Trophoblast cell (in vitro differentiated cells and primary cell): ENCODE data around the gene LINGO1.

ENCODE experiments used
- DNase-seq, 2 donors: peaks; one replicate each; pipeline ENCODE4 v3.0.0-alpha.2; 2016
- H2AFZ ChIP-seq: 2 replicates; pipeline ENCODE4 v1.6.1; 2013; ENCODE audit warnings: low read length, moderate library complexity, mild to moderate bottlenecking; ENCODE audit not compliant: insufficient read depth, poor library complexity
- H2AK5ac ChIP-seq: 2 replicates; pipeline ENCODE4 v1.6.1; 2013; ENCODE audit warnings: mild to moderate bottlenecking, low read length
- H2BK120ac ChIP-seq: 2 replicates; pipeline ENCODE4 v1.6.1; 2013; ENCODE audit warnings: low read length, mild to moderate bottlenecking, moderate library complexity; ENCODE audit not compliant: insufficient read depth, poor library complexity
- H2BK12ac ChIP-seq: 2 replicates; pipeline ENCODE4 v1.6.1; 2013; ENCODE audit warnings: mild to moderate bottlenecking, low read length, moderate library complexity
- H2BK5ac ChIP-seq: 2 replicates; pipeline ENCODE4 v1.6.1; 2013; ENCODE audit warnings: low read length, low read depth, moderate library complexity, mild to moderate bottlenecking; ENCODE audit not compliant: poor library complexity
- H3K14ac ChIP-seq: 2 replicates; pipeline ENCODE4 v1.6.1; 2013; ENCODE audit warnings: mild to moderate bottlenecking, low read length
- H3K18ac ChIP-seq: 2 replicates; pipeline ENCODE4 v1.6.1; 2013; ENCODE audit warnings: mild to moderate bottlenecking, low read length
- H3K23ac ChIP-seq: 2 replicates; pipeline ENCODE4 v1.6.1; 2013; ENCODE audit warnings: low read length
- H3K27ac ChIP-seq: 2 replicates; pipeline ENCODE4 v1.5.1; 2013; ENCODE audit warnings: low read depth, mild to moderate bottlenecking, inconsistent platforms, low read length, moderate library complexity
- H3K27me3 ChIP-seq: 2 replicates; pipeline ENCODE4 v1.6.1; 2013; ENCODE audit warnings: inconsistent platforms, mild to moderate bottlenecking, low read length, moderate library complexity; ENCODE audit not compliant: insufficient read depth
- H3K36me3 ChIP-seq, 2 experiments: 1 replicate in 1 of 2; 2 replicates in 1 of 2; pipeline ENCODE4 v1.6.1; 2013; ENCODE audit warnings: low read length in 2 of 2, mild to moderate bottlenecking in 2 of 2, moderate library complexity in 1 of 2; ENCODE audit not compliant: insufficient read depth in 2 of 2, control insufficient read depth in 1 of 2
- H3K4ac ChIP-seq: 2 replicates; pipeline ENCODE4 v1.6.1; 2013; ENCODE audit warnings: low read depth, mild to moderate bottlenecking, low read length, moderate library complexity
- H3K4me1 ChIP-seq, 2 experiments: 1 replicate in 1 of 2; 2 replicates in 1 of 2; pipeline ENCODE4 v1.6.1; 2013; ENCODE audit warnings: low read length in 2 of 2, mild to moderate bottlenecking in 2 of 2, moderate library complexity in 1 of 2; ENCODE audit not compliant: insufficient read depth in 2 of 2, control insufficient read depth in 1 of 2
- H3K4me2 ChIP-seq: 2 replicates; pipeline ENCODE4 v1.6.1; 2013; ENCODE audit warnings: inconsistent platforms, mild to moderate bottlenecking, low read length, moderate library complexity
- H3K4me3 ChIP-seq: 2 replicates; pipeline ENCODE4 v1.5.1; 2013; ENCODE audit warnings: mild to moderate bottlenecking, low read depth, low read length, inconsistent platforms
- H3K79me1 ChIP-seq: one replicate; pipeline ENCODE4 v1.6.1; 2013; ENCODE audit warnings: low read length
- H3K79me2 ChIP-seq: 2 replicates; pipeline ENCODE4 v1.6.1; 2013; ENCODE audit warnings: low read length, mild to moderate bottlenecking; ENCODE audit not compliant: control insufficient read depth, insufficient read depth, poor library complexity
- H3K9ac ChIP-seq: 2 replicates; pipeline ENCODE4 v1.6.1; 2013; ENCODE audit warnings: mild to moderate bottlenecking, low read length
- H3K9me3 ChIP-seq: 2 replicates; pipeline ENCODE4 v1.6.1; 2013; ENCODE audit warnings: low read depth, mild to moderate bottlenecking, control low read depth, inconsistent platforms, low read length; ENCODE audit not compliant: insufficient read depth
- H4K12ac ChIP-seq: 2 replicates; pipeline ENCODE4 v1.6.1; 2013; ENCODE audit warnings: low read depth, mild to moderate bottlenecking, low read length, moderate library complexity
- H4K8ac ChIP-seq: 2 replicates; pipeline ENCODE4 v1.6.1; 2013; ENCODE audit warnings: low read depth, mild to moderate bottlenecking, low read length, moderate library complexity
- H4K91ac ChIP-seq: one replicate; pipeline ENCODE4 v1.6.1; 2013; ENCODE audit warnings: low read depth, mild to moderate bottlenecking, low read length, moderate library complexity
- WGBS: extraction: QIAGEN DNeasy Blood & Tissue Kit; methylation state at CpG from one replicate; pipeline ENCODE4 v1.1.7; 2013; ENCODE audit warnings: missing lambda C conversion rate; ENCODE audit not compliant: insufficient read length, insufficient coverage; ENCODE audit errors: extremely low coverage; 5-methylcytosine and 5-hydroxymethylcytosine counted together

Gene LINGO1

GRCh38 chr15:77639431-77639830, 6.7 kb upstream of the LINGO1 start:
- no peak overlapping the region for H2BK12ac ChIP-seq
- H3K9me3 ChIP-seq = no peaks in the 10 kb centered on the region
- H3K27me3 ChIP-seq = no peaks in the 10 kb centered on the region
- H3K4me3 ChIP-seq = no peak overlapping the region
- no peak overlapping the region for H2BK5ac ChIP-seq
- no peak overlapping the region for H4K12ac ChIP-seq
- H3K4me2 ChIP-seq = no peak overlapping the region
- H3K23ac ChIP-seq = no peak overlapping the region
- no peak overlapping the region for H2AFZ ChIP-seq
- no peaks in the 10 kb centered on the region for H3K36me3 ChIP-seq
- no peak overlapping the region for H4K8ac ChIP-seq
- no peak overlapping the region for H3K4ac ChIP-seq
- no peak overlapping the region for H2BK120ac ChIP-seq
- DNase-seq = no peak
- no CpG with 5 or more reads among the region's 12 CpGs for WGBS
- H2AK5ac ChIP-seq = no peak overlapping the region
- no peak overlapping the region for H3K14ac ChIP-seq
- H3K18ac ChIP-seq = no peak overlapping the region
- no peak overlapping the region for H4K91ac ChIP-seq
- no peak overlapping the region for H3K27ac ChIP-seq
- no peak overlapping the region for H3K9ac ChIP-seq
- no peaks in the 10 kb centered on the region for H3K79me1 ChIP-seq
- peaks cover 0 to 3% of the 10 kb centered on the region in 2 experiments for H3K4me1 ChIP-seq
- H3K79me2 ChIP-seq = no peaks in the 10 kb centered on the region

GRCh38 chr15:77637851-77638692, 5.4 kb upstream of the LINGO1 start:
- Histone ChIP-seq H3K9ac (no peak overlapping the region), H2BK120ac (no peak overlapping the region), H2BK12ac (no peak overlapping the region), H3K27me3 (no peaks in the 10 kb centered on the region), H3K27ac (no peak overlapping the region), H4K91ac (no peak overlapping the region), H4K12ac (no peak overlapping the region), H3K79me2 (no peaks in the 10 kb centered on the region), H3K4me3 (no peak overlapping the region), H3K4me1 (peaks cover 0 to 14% of the 10 kb centered on the region in 2 experiments), H3K18ac (no peak overlapping the region), H3K79me1 (peaks cover 3% of the 10 kb centered on the region), H3K4ac (no peak overlapping the region), H3K14ac (no peak overlapping the region), H3K36me3 (no peaks in the 10 kb centered on the region), H3K23ac (no peak overlapping the region), H3K4me2 (no peak overlapping the region), H3K9me3 (no peaks in the 10 kb centered on the region), H2AK5ac (no peak overlapping the region), H4K8ac (no peak overlapping the region), H2BK5ac (no peak overlapping the region), H2AFZ (no peak overlapping the region)
- DNase-seq = no peak
- WGBS = no CpG with 5 or more reads among the region's 10 CpGs

GRCh38 chr15:77636209-77636608, 3.5 kb upstream of the LINGO1 start:
- H3K18ac ChIP-seq = no peak overlapping the region
- H4K12ac ChIP-seq = no peak overlapping the region
- no peaks in the 10 kb centered on the region for H3K27me3 ChIP-seq
- no peak overlapping the region for H2AK5ac ChIP-seq
- H2BK120ac ChIP-seq = no peak overlapping the region
- no peak overlapping the region for H3K14ac ChIP-seq
- H3K27ac ChIP-seq = no peak overlapping the region
- H3K9ac ChIP-seq = no peak overlapping the region
- H3K79me2 ChIP-seq = peaks cover 2% of the 10 kb centered on the region
- H3K9me3 ChIP-seq = no peaks in the 10 kb centered on the region
- no peak overlapping the region for H3K4me2 ChIP-seq
- no peak overlapping the region for H4K8ac ChIP-seq
- peaks cover 5% of the 10 kb centered on the region for H3K79me1 ChIP-seq
- DNase-seq = no peak
- no peak overlapping the region for H2BK5ac ChIP-seq
- H3K4me1 ChIP-seq = peaks cover 7 to 24% of the 10 kb centered on the region in 2 experiments
- no peaks in the 10 kb centered on the region for H3K36me3 ChIP-seq
- no peak overlapping the region for H4K91ac ChIP-seq
- no peak overlapping the region for H3K4me3 ChIP-seq
- no CpG with 5 or more reads among the region's 5 CpGs for WGBS
- H2BK12ac ChIP-seq = no peak overlapping the region
- H3K23ac ChIP-seq = no peak overlapping the region
- no peak overlapping the region for H2AFZ ChIP-seq
- no peak overlapping the region for H3K4ac ChIP-seq

GRCh38 chr15:77634266-77634962, 1.7 kb upstream of the LINGO1 start:
- H4K12ac ChIP-seq = no peak overlapping the region
- no CpG with 5 or more reads among the region's 34 CpGs for WGBS
- H3K27ac ChIP-seq = no peak overlapping the region
- no peak overlapping the region for H3K4ac ChIP-seq
- H3K79me2 ChIP-seq = peaks cover 2% of the 10 kb centered on the region
- no peak overlapping the region for H2BK120ac ChIP-seq
- no peak overlapping the region for H2AFZ ChIP-seq
- H3K27me3 ChIP-seq = no peaks in the 10 kb centered on the region
- no peak overlapping the region for H2BK5ac ChIP-seq
- H3K9ac ChIP-seq = no peak overlapping the region
- H4K91ac ChIP-seq = no peak overlapping the region
- H3K23ac ChIP-seq = no peak overlapping the region
- DNase-seq = peak; percentile 28 to 65
- no peak overlapping the region for H2BK12ac ChIP-seq
- no peak overlapping the region for H3K18ac ChIP-seq
- no peak overlapping the region for H3K4me3 ChIP-seq
- no peaks in the 10 kb centered on the region for H3K36me3 ChIP-seq
- peaks cover 5% of the 10 kb centered on the region for H3K79me1 ChIP-seq
- no peak overlapping the region for H4K8ac ChIP-seq
- H3K4me1 ChIP-seq = peaks cover 16 to 36% of the 10 kb centered on the region in 2 experiments
- H3K4me2 ChIP-seq = peak overlapping the region; percentile 9
- H3K9me3 ChIP-seq = no peaks in the 10 kb centered on the region
- H3K14ac ChIP-seq = no peak overlapping the region
- no peak overlapping the region for H2AK5ac ChIP-seq
